ENCODE data around the gene MGAT2. TPM values are rescaled to one million over a fixed set of nuclear protein-coding genes. Genes with fewer than 3 reads are reported as not detected.

MGAT2 gene
- total RNA-seq (10 to 100 TPM; 15.0 to 15.1 TPM), total RNA-seq (61.9 to 182 (median 95.5) reads per million in 172 experiments)
- polyA plus RNA-seq (2013, experiment 1 of 2) = 32.0 TPM
- polyA plus RNA-seq (2013, experiment 2 of 2) = 36.9 TPM

DNA sequence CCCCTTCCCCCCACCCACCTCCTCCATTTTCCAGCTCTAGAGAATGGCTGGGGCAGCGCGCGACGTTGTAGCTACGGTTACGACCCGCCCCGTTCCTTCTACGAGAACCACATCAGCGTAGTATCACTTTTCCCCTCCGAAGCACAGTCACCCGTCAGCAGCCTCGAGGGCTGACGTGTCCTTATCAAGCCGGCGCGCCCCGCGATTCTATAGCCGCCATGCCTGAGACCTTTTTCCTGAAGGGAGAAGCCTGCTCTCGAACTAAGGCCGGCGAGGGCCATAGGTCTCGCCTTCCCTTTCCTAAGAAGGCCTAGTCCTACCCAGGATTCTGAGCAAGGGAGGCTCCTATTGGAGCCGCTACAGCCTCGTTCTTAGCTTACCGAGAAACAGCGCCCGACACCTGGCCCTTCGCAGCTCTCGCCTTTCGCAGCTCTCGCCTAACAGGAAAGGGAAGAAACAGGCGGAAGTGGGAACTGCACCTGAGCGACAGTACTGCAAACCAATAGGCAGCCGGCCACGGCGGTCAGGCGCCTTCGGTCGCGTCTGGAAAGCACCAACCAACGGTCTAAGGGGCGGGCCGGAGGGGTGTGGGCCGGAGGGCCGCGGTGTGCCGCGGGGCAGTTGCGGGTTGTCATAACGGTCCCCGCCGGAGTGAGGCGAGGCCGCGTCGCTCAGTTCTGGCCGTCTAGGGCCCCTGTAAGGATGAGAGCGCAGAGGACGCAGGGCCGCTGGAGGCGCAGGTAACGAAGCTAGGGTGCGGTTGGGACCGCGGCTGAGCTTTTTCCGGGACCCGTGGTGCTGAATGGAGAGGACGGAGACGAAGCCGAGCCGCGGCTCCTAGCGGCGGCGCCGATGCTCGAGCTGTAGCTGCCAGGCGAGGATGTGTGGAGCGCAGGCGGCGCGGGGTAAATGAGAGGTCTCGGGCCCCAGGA, at the start of gene MGAT2, which contains the start of gene RPL36AL:
MGAT2 (plus strand) TSS at position 618 of the 932 bp plus-strand sequence. CDS start 470 bp downstream, outside the sequence.
RPL36AL (minus strand) TSS at position 445 of the 932 bp plus-strand sequence. CDS start 1,522 bp downstream, outside the sequence.
- peaks cover 24% of the 10 kb centered on the region for H3K36me3 ChIP-seq (ENCODE audit: insufficient read depth, low read length)
- ChIA-PET POLR2A (interaction anchor here (0.6 to 6.2 kb wide), 43 partner anchors 8 to 1211 kb away, joined by 3 to 350 read pairs (median 4); partner anchors contain the start of genes ARF6, CDKL1, DMAC2L and DNAAF2), CTCF (interaction anchor here (0.7 to 7.4 kb wide), 11 partner anchors 13 to 240 kb away, joined by 3 to 168 read pairs (median 5); partner anchors contain the start of genes DNAAF2, KLHDC2, LRR1 and POLE2)
- H3K27me3 ChIP-seq (ENCODE audit: control insufficient read depth in 1 of 2, insufficient read depth in 2 of 2, low read length in 2 of 2) = no peaks in the 10 kb centered on the region
- Mint-ChIP-seq H3K4me3 (peak within 1 kb of the TSS; percentile 99), H3K36me3 (ENCODE audit: low read depth) (peaks cover 55% of the 10 kb centered on the region), H3K9me3 (no peaks in the 10 kb centered on the region), H3K4me1 (ENCODE audit: low read depth) (peaks cover 73% of the 10 kb centered on the region), H3K27me3 (no peaks in the 10 kb centered on the region), H3K27ac (peak within 1 kb of the TSS; percentile 100)
- no peaks in the 10 kb centered on the region for H3K9me3 ChIP-seq (ENCODE audit: control insufficient read depth in 1 of 2, insufficient read depth in 1 of 2, low read length in 2 of 2)
- DNase-seq = peak; percentile 84 to 97 (median 91)
- intact Hi-C loops (cut with DNase I, micrococcal nuclease) = loop anchor here (1.0 to 5.0 kb wide), 8 partner anchors 14 to 692 kb away; partner anchors contain the start of genes LRR1 (in 2 of the 2), DMAC2L (in 1 of the 2), DNAAF2 (in 1 of the 2) and L2HGDH (in 1 of the 2)
- peak; percentile 79 for ATAC-seq (ENCODE audit: poor library complexity)
- peak within 1 kb of the TSS; percentile 98 to 99 for H3K27ac ChIP-seq (ENCODE audit: low read depth in 1 of 2, low read length in 2 of 2)
- H3K4me1 ChIP-seq (ENCODE audit: insufficient read depth, low read length) = peaks cover 36% of the 10 kb centered on the region
- TF ChIP-seq, protein P1, sequence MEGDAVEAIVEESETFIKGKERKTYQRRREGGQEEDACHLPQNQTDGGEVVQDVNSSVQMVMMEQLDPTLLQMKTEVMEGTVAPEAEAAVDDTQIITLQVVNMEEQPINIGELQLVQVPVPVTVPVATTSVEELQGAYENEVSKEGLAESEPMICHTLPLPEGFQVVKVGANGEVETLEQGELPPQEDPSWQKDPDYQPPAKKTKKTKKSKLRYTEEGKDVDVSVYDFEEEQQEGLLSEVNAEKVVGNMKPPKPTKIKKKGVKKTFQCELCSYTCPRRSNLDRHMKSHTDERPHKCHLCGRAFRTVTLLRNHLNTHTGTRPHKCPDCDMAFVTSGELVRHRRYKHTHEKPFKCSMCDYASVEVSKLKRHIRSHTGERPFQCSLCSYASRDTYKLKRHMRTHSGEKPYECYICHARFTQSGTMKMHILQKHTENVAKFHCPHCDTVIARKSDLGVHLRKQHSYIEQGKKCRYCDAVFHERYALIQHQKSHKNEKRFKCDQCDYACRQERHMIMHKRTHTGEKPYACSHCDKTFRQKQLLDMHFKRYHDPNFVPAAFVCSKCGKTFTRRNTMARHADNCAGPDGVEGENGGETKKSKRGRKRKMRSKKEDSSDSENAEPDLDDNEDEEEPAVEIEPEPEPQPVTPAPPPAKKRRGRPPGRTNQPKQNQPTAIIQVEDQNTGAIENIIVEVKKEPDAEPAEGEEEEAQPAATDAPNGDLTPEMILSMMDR (IDR thresholded peaks at IDR 0.05) = peak; percentile 22
- peak within 1 kb of the TSS; percentile 95 for H3K4me3 ChIP-seq (ENCODE audit: low read length)

DNA sequence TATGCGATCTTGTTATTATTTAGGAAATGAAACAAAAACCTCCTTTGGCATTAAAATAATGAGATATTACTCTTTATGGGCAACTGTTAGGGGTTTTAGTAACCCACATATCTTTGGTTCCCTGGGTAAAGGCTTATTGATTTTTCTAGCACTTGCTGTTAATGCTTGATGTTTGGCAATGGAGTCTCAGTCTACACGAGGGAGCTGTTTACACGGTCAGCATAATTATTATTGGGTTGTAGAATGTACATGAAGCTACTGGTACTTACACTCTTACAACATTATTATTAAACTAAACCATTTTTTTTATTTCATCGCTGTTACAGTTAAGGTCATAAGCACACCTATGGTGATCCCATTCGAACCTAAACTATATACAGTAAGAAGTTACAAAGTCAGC, 46.6 kb upstream of the MGAT2 start:
- H3K9me3 Mint-ChIP-seq = no peaks in the 10 kb centered on the region
- no peaks in the 10 kb centered on the region for H3K4me1 ChIP-seq (ENCODE audit: insufficient read depth, low read length)
- no peak overlapping the region for H3K27ac ChIP-seq (ENCODE audit: low read depth in 1 of 2, low read length in 2 of 2)
- no peaks in the 10 kb centered on the region for H3K27me3 Mint-ChIP-seq
- POLR2A ChIA-PET = no interaction called here
- CTCF ChIA-PET = interaction anchor here (0.5 kb wide), 1 partner anchor 38 kb away, joined by 3 read pairs; no protein-coding TSS in a partner anchor
- TF ChIP-seq, protein P1 (IDR thresholded peaks at IDR 0.05) = no peak
- no peak overlapping the region for H3K27ac Mint-ChIP-seq
- H3K4me1 Mint-ChIP-seq (ENCODE audit: low read depth) = peaks cover 11% of the 10 kb centered on the region
- H3K36me3 Mint-ChIP-seq (ENCODE audit: low read depth) = peaks cover 73% of the 10 kb centered on the region
- peaks cover 27% of the 10 kb centered on the region for H3K36me3 ChIP-seq (ENCODE audit: insufficient read depth, low read length)
- H3K9me3 ChIP-seq (ENCODE audit: control insufficient read depth in 1 of 2, insufficient read depth in 1 of 2, low read length in 2 of 2) = peaks cover 4 to 6% of the 10 kb centered on the region in 2 experiments
- H3K4me3 ChIP-seq (ENCODE audit: low read length) = no peak overlapping the region
- intact Hi-C loops (cut with DNase I, micrococcal nuclease) = no loop called here
- ATAC-seq (ENCODE audit: poor library complexity) = no peak
- no peak overlapping the region for H3K4me3 Mint-ChIP-seq
- H3K27me3 ChIP-seq (ENCODE audit: control insufficient read depth in 1 of 2, insufficient read depth in 2 of 2, low read length in 2 of 2) = no peaks in the 10 kb centered on the region
- no peak for DNase-seq

DNA sequence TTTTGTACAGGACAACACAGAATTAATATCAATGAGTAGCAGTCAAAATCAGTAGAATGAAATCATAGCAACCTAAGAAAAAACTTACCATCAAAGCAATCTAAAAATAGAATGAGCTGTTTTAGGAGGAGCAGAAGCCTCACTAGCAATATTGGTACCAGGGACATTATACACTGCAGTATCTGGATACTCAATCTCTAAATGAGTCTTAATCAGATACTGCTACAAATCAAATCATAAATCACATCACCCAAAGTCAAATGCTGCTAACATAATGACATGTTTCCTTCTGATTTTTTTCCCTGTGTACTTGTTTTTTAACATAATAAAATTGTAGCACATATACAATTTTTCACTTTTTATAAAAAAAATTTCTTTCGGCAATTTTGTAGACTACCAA, 42.5 kb upstream of the MGAT2 start:
- H3K27me3 ChIP-seq (ENCODE audit: control insufficient read depth in 1 of 2, insufficient read depth in 2 of 2, low read length in 2 of 2) = no peaks in the 10 kb centered on the region
- H3K4me1 Mint-ChIP-seq (ENCODE audit: low read depth) = peaks cover 48% of the 10 kb centered on the region
- POLR2A ChIA-PET = interaction anchor here (1.9 kb wide), 1 partner anchor 8 kb away, joined by 6 read pairs; the partner anchor contains the start of gene RPS29
- H3K9me3 ChIP-seq (ENCODE audit: control insufficient read depth in 1 of 2, insufficient read depth in 1 of 2, low read length in 2 of 2) = no peaks in the 10 kb centered on the region
- no peaks in the 10 kb centered on the region for H3K27me3 Mint-ChIP-seq
- ATAC-seq (ENCODE audit: poor library complexity) (no peak), DNase-seq (no peak)
- no peak overlapping the region for H3K27ac ChIP-seq (ENCODE audit: low read depth in 1 of 2, low read length in 2 of 2)
- TF ChIP-seq, protein P1 (IDR thresholded peaks at IDR 0.05) = no peak
- H3K36me3 ChIP-seq (ENCODE audit: insufficient read depth, low read length) = peaks cover 46% of the 10 kb centered on the region
- no peak overlapping the region for H3K4me3 Mint-ChIP-seq
- peak overlapping the region; percentile 6 for H3K27ac Mint-ChIP-seq
- no peaks in the 10 kb centered on the region for H3K9me3 Mint-ChIP-seq
- no peak overlapping the region for H3K4me3 ChIP-seq (ENCODE audit: low read length)
- intact Hi-C loops (cut with DNase I, micrococcal nuclease) = no loop called here
- peaks cover 18% of the 10 kb centered on the region for H3K4me1 ChIP-seq (ENCODE audit: insufficient read depth, low read length)
- H3K36me3 Mint-ChIP-seq (ENCODE audit: low read depth) = peaks cover 82% of the 10 kb centered on the region
- CTCF ChIA-PET = interaction anchor here (1.0 kb wide), 1 partner anchor 56 kb away, joined by 3 read pairs; the partner anchor contains the start of gene DNAAF2
